GM18951 (cell line): ENCODE measurements around the gene ATF1.
"Not testable (repeated sequence)": the region's sequence is repeated elsewhere in the genome, so short reads cannot be mapped to it uniquely, and the experiment has no call there.

Experiments
- POLR2A ChIP-seq: IDR thresholded peaks from 4 replicates; pipeline ENCODE4 v1.6.1; 2011; ENCODE audit warnings: mild to moderate bottlenecking; ENCODE audit not compliant: insufficient read length, insufficient read depth; ENCODE audit errors: extremely low read depth
- in situ Hi-C: fragments of 300-500 bp; cut with MboI; formaldehyde crosslinking; loops from one replicate; pipeline ENCODE4 v1.12.0; 2022; ENCODE audit warnings: low sequenced_read_pairs, mixed read lengths, inconsistent platforms; ENCODE audit not compliant: unreplicated experiment

Gene ATF1

DNA sequence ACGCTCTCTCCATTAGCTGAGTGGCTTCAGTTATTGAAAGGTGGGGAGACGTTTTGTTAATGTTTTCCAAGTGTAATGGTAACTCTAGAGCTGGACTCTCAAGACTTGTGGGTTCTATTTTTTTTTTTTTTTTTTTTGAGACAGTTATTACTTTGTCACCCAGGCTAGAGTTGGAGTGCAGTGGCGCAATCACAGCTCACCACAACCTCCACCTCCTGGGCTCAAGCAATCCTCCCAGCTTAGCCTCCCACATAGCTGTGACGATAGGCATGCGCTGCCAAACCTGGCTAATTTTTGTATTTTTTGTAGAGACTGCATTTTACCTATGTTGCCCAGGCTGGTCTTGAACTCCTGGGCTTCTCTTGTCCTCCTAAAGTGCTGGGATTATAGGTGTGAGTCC, 26.2 kb downstream of the ATF1 start:
- no peak for TF ChIP-seq POLR2A
- in situ Hi-C loops: no loop called here

DNA sequence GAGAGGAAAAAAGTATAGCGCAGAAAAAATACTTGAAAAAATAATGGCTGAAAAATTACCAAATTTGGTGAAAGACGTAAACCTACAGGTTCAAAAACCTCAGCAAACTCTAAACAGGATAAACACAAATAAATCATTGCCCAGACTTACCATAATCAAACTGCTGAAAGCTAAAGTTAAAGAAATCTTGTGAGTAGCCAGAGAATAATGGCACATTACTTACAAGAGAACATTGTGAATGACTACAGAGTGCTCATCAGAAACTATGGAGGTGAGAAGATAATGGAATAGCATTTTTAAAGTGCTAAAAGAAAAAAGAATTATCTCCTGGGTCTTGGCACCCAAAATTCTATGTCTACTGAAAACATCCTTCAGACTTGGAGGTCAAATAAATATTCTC, 36.0 kb downstream of the ATF1 start:
- in situ Hi-C loops: no loop called here
- no peak for TF ChIP-seq POLR2A

DNA sequence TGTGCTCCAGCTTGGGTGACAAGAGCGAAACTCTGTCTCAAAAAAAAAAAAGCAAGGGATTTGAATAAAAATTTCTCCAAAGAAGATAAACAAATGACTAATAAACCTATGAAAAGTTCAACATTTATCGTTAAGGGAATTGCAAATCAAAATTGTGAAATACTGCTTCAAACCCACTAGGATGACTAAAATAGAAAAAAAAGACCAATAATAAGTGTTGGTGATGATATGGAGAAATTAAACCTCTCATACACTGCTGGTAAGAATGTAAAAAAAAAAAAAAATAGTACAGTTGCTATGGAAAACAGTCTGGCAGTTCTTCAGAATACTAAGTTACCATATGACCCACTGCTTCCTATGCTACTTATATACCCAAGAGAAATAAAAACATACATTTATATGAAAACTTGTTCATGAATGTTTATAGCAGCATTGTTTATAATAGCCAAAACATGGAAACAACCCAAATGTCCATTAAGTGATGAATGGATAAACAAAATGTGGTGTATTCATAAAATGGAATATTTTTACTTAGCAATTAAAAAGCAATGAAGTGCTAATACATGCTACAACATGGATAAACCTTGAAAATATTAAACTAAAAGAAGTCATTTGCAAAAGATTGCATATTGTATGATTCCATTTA, 39.5 kb downstream of the ATF1 start:
- no peak for TF ChIP-seq POLR2A
- in situ Hi-C loops: no loop called here

DNA sequence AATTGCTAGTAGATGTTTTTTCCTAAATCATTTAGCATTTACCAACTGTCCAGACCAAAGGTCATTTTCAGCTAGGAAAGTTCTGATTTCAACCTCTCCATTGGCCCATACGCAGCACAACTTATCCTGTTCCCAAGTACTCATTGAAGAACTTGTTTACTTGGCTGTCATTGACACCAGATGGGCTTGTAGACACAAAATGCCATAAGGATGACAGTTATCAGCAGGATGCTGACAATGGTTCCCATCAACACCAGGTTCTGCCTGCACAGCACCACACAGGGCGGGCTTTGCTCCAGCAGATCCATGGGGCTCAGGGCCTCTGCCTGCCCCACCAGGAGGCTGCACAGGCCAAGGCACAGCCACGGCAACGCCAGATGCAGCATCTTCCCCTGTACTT, 42.3 kb downstream of the ATF1 start:
- no peak for TF ChIP-seq POLR2A
- in situ Hi-C loops: no loop called here

DNA sequence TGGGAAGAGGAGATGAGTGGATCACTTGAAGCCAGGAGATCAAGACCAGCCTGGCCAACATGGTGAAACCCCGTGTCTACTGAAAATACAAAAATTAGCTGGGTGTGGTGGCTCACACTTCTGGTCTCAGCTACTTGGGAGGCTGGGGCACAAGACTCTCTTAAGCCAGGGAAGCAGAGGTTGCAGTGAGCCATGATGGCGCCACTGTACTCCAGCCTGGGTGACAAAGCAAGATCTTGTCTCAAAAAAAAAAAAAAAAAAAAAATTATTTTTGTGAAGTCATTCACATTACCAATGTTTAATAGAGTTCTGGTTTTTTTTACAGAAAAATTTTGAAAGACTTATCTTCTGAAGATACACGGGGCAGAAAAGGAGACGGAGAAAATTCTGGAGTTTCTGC, 45.2 kb downstream of the ATF1 start:
- in situ Hi-C loops: not testable (repeated sequence)

DNA sequence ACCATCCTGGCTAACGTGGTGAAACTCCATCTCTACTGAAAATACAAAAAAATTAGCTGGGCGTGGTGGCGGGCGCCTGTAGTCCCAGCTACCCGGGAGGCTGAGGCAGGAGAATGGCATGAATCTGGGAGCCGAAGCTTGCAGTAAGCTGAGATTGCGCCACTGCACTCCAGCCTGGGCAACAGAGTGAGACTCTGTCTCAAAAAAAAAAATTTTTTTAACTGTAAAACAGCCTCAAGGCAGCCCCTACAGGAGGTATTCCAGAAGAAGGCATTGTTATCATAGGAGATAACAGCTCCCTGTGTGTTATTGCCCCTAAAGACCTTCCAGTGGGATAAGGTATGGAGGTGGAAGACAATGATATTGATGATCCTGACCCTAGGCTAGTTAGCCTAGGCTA, 51.0 kb downstream of the ATF1 start:
- in situ Hi-C loops: not testable (repeated sequence)

DNA sequence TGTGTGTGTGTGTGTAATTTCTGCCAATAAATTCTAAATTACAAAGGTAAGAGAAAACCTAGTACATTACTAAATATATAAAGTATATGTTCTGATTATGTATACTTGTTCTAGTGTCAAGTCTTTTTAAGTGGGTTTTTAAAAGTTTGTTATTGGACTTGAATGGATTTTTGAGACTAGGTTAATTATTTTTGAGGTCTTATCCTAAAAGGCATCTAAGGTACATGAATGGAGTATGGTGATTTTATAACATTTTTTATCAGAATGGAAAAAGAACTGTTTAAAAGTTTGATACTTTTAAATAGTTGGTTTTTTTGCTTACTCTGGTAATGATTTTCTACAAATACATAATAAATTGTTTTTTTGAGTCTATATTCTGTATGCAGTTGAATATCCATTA, 56.3 kb downstream of the ATF1 start:
- in situ Hi-C loops: loop anchor here (10.0 kb wide), 1 partner anchor 165 kb away; no protein-coding TSS in a partner anchor
- TF ChIP-seq POLR2A: no peak

DNA sequence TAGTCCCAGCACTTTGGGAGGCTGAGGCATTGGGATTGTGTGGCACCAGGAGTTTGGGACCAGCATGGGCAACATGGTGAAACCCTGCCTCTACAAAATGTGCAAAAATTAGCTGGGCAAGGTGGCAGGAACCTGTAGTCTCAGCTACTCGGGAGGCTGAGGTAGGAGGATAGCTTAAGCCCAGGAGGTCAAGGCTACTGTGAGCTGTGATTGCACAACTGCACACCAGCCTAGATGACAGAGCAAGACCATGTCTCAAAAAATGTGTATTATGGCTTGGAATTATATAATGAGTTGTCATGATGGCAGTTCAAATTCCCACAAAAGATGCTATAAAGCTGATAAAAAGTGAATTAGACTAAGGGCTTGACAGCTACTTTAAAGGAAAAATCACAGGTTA, 58.2 kb downstream of the ATF1 start:
- TF ChIP-seq POLR2A: no peak
- in situ Hi-C loops: loop anchor here (10.0 kb wide), 1 partner anchor 163 kb away; no protein-coding TSS in a partner anchor

DNA sequence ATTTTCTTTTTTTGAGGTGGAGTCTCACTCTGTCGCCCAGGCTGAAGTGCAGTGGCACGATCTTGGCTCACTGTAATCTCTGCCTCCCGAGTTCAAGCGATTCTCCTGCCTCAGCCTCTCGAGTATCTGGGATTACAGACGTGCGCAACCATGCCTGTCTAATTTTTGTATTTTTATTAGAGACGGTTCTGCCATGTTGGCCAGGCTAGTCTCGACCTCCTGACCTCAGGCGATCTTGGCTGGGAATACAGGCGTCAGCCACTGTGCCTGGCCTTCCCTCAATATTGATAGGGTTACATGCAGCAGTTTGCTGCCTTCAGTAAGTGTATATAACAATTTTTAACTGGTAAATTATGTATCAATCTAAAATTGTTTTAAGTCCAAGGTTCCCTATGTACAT, 59.8 kb downstream of the ATF1 start:
- in situ Hi-C loops: loop anchor here (10.0 kb wide), 1 partner anchor 161 kb away; no protein-coding TSS in a partner anchor

DNA sequence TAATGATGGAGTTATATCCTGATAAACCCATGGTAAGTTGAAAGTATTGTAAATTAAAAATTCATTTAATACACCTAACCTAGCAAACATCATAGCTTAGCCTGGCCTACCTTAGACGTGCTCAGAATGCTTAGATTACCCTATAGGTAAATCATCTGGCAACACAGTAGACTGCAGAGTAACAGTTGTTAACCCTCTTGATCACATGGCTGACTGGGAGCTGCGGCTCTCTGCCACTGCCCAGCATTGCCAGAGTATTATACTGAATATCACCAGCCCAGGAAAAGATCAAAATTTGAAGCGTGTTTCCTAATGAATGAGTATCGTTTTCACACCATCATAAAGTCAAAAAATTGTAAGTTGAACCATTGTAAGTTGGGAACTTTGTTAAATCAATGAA, 61.0 kb downstream of the ATF1 start:
- in situ Hi-C loops: loop anchor here (10.0 kb wide), 1 partner anchor 160 kb away; no protein-coding TSS in a partner anchor
- no peak for TF ChIP-seq POLR2A

DNA sequence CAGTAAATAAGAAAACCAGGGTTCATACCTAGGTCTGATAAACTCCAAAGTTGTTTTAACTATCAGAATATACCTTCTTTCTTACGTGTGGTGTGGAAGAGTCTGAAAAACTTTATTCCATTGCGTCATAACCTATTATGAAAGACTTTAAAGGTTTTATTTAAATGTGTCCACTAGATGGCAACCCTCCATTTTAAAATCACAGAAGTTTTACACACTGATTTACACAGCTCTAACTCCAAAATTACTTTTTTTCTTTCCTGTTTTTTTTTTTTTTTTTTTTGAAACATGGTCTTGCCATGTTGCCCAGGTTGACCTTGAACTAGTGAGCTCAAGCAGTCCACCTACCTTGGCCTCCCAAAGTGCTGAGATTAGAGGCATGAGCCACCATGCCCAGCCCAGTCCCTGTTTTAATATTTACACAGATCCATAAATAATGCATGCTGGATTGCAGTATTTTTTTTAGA, 61.5 kb downstream of the ATF1 start:
- in situ Hi-C loops: loop anchor here (10.0 kb wide), 1 partner anchor 159 kb away; no protein-coding TSS in a partner anchor
- no peak for TF ChIP-seq POLR2A

DNA sequence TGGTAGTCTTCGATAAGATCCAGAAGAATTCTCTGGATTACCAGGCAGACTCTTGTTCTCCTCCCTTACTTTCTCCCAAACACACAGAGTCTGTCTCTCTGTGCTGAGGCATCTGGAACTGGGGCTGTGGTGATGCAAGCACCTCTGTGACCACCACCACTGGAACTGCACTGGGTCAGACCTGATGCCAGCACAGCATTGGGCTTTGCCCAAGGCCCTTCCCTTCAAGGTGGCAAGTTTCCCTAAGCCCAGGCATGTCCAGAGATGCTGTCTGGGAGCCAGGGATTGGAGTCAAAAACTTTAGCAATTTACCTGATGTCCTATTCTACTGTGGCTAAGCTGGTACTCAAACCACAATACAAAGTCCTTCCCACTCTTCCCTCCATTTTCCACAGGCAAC, 64.2 kb downstream of the ATF1 start:
- in situ Hi-C loops: loop anchor here (10.0 kb wide), 1 partner anchor 157 kb away; no protein-coding TSS in a partner anchor
- no peak for TF ChIP-seq POLR2A

DNA sequence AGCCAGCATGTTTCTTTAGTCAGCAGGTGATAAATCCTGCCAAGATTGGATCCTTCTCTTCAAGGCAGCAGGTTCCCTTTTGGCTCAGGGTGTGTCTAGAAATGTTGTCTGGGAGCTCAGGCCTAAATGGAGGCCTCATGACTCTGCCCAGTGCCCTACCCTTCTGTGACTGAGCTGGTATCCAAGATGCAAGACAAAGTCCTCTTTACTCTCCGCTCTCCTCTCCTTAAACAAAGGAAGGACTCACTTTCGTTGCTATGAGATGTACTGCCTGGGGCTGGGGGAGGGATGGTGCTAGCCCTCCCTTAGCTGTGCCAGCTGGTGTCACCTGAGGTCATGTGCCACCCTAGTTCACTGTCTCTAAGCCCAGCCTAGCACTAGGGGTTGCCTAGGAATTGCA, 65.0 kb downstream of the ATF1 start:
- in situ Hi-C loops: loop anchor here (10.0 kb wide), 1 partner anchor 156 kb away; no protein-coding TSS in a partner anchor
- TF ChIP-seq POLR2A: no peak

DNA sequence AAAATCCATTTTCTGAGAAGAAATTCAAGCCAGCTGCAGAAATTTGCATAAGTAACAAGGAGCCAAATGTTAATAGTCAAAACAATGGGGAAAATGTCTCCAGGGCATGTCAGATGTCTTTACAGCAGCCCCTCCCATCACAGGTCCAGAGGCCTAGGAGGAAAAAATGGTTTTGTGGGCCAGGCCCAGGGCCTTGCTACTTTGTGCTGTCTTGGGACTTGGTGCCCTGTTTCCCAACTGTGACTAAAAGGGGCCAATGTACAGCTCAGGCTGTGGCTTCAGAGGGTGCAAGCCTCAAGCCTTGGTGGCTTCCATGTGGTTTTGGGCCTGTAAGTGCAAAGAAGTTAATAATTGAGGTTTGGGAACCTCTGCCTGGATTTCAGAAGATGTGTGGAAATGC, 69.9 kb downstream of the ATF1 start:
- in situ Hi-C loops: not testable (repeated sequence)

DNA sequence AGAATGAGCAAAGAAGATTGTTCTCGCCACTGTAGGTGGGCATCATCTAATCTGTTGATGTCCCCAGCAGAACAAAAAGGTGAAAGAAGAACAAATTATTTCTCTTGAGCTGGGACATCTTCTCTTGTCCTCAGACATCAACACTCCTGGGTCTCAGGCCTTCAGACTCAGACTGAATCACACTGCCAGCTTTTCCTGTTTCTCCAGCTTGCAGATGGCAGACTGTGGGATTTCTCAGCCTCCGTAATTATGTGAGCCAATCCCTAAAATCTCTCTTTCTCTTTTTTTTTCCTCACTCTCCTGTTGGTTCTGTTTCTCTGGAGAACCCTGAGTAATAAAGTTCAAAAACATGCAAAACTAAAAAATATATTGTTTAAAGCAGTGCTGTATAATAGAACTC, 75.1 kb downstream of the ATF1 start:
- in situ Hi-C loops: no loop called here
- no peak for TF ChIP-seq POLR2A
